ENCODE measurements around the gene RILPL1.

GRCh38 chr12:123483602-123484248 lies 49.8 kb downstream of the RILPL1 start:
- TF ChIP-seq EZH2 (IDR thresholded peaks at IDR 0.05; ENCODE audit: insufficient read depth, poor library complexity, severe bottlenecking): no peak
- no peak for TF ChIP-seq EZH2phosphoT487 (IDR thresholded peaks at IDR 0.05; ENCODE audit: insufficient read depth, low read depth)

Data from GM23248 (cell line).